Measurements from ENCODE around the gene TMEM200C.

TMEM200C gene

DNA sequence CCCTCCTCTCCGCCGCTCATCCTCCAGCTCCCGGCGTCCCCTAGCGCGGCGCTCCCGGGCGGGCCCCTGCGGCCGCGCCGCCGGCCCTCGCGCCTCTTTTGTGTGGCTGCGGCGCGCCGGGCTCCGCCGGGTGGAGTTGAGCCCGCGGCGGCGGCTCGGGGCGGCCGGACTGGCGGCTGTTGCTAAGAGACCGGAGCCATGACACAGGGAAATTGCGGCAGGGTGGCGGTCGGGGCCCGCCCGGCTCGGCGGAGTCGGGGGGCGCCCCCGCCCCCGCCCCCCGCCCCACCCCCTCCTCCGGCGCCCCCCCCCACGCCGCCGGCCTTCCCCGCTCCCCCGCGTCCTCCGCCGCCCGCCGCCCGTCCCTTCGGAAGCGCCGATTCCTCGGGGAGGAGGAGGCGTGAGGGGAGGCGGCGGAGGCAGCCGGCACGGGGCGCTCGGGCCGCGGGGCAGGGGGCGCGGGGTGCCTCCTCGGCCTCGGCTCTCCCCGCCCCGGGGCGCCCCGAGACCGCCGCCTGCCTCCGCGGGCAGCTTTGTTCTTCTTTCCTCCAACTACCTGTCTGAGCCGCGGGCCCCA is at the start of gene TMEM200C:
TSS of gene TMEM200C (minus strand) at position 224 of the 577 bp plus-strand sequence. CDS start 3,459 bp downstream, outside the sequence.
- no peak for DNase-seq (ENCODE audit: low read depth)

DNA sequence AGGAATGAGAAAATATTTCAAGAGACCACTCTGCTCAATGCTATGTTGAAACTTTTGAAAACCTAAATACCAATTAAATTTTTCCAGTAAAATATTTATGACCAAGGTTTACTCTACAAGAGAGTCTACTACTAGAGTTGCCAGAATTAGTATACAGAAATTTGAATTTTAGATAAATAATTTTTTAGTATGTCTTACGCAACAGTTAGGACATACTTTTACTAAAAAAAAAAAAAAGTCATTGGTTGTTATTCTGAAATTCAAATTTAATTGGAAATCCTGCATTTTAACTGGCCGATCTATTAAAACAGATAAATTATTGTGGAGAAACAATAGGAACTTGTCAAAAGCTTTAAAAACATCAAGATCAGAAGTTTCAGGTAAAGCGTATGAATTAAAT is 49.1 kb upstream of the TMEM200C start:
- DNase-seq (ENCODE audit: low read depth), result no peak

GRCh38 chr18:5943514-5943913 is 48.2 kb upstream of the TMEM200C start:
- no peak for DNase-seq (ENCODE audit: low read depth)

DNA sequence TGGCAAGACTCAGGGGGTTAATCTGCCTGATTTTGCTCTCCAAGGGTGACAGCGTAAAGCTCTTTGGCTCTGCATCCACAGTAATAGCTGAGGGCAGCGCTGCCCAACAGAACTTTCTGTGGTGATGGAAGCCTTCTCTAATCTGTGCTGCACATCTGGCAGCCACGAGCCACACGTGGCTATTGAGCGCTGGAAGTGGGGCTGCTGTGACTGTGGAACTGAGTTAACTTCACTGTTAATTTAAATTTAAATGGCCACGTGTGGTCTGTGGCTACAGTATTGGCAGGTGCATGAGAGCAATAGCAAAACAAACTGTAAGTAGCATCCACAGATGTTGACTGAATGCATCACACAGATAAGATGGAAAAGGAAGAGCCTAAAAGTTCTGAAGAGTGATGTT is 47.3 kb upstream of the TMEM200C start:
- DNase-seq (ENCODE audit: low read depth), result no peak

GRCh38 chr18:5941890-5942289 is 46.6 kb upstream of the TMEM200C start:
- no peak for DNase-seq (ENCODE audit: low read depth)

DNA sequence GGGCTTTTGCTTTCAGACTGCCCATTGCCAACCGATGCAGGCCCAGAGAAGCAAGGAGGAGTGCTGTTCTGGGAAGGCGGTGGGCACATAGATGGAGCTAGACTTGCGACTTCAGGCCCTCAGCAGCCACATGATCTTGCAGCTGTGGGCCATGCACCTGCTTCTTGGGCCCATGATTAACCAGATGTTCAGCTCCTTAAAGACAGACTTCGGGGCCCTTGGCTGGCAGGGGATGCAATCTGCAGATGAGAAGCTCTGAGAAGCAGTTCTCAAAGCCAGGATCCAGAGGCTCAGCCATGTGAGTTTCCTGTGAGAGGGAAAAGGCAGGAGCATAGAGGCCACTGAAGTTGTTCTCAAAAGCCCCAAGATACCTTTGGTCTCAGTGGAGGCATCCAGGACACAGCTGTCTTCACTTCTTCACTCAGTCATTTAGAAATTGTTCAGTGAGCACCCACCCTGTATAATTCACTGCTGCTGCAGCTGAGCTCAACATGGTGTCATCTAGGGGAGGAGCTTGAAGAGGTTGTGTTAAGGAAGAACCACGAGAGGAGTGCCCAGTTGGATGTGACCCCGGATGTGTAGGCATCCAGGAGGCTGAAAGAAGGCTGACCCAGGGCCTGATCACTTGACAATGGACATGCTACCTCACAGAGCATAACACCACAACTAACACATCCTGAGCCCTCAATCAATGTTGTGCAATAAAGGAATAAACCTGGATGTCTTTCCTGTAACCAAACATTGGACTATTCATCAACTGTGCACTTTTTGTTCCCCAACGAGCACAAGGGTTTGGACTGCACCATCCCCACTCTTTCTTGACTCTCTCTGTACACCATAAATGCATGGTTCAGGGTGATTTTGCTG is 44.7 kb upstream of the TMEM200C start:
- no peak for DNase-seq (ENCODE audit: low read depth)

GRCh38 chr18:5937795-5938194 is 42.5 kb upstream of the TMEM200C start:
- DNase-seq (ENCODE audit: low read depth), result no peak

DNA sequence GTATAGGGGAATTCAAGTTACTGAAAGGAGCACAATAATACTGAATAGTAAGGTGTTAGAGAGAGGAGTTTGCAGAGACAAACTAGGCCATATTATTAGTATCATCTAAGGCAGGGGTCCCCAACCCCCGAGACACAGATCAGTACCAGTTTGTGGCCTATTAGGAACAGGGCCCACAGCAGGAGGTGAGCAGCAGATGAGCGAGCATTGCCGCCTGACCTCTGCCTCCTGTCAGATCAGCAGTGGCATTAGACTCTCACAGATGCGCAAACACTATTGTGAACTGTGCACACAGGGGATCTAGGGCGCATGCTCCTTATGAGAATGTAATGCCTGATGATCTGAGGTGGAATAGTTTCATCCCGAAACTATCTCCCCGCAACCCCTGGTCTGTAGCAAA is 41.8 kb upstream of the TMEM200C start:
- no peak for DNase-seq (ENCODE audit: low read depth)

- DNase-seq (ENCODE audit: low read depth), result no peak
Observed at GRCh38 chr18:5930789-5931188, 35.5 kb upstream of the TMEM200C start.

GRCh38 chr18:5918205-5918858 is 23.0 kb upstream of the TMEM200C start:
- DNase-seq (ENCODE audit: low read depth), result no peak

GRCh38 chr18:5914951-5915350 is 19.6 kb upstream of the TMEM200C start:
- DNase-seq (ENCODE audit: low read depth), result no peak

- no peak for DNase-seq (ENCODE audit: low read depth)
Observed at GRCh38 chr18:5914016-5914415, 18.7 kb upstream of the TMEM200C start.

DNA sequence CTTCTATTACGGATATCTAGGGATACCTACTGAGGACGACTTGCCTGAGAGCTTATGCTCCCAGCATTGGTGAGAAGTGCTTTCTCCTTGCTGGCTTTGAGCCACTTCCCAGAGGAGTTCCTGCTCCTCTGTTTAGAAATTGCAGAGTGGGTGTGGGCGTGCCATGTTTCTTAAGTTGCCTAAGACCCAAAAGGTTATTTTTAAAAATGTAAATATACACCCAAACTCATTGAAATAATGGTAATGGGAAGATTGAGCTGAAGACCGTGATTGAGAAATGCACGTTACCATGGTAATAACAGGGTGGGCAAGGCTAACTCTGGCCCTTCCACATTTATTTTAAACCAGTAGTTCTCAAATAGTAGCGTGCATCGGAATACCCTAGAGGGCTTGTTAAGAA is 17.2 kb upstream of the TMEM200C start:
- DNase-seq (ENCODE audit: low read depth), result no peak

DNA sequence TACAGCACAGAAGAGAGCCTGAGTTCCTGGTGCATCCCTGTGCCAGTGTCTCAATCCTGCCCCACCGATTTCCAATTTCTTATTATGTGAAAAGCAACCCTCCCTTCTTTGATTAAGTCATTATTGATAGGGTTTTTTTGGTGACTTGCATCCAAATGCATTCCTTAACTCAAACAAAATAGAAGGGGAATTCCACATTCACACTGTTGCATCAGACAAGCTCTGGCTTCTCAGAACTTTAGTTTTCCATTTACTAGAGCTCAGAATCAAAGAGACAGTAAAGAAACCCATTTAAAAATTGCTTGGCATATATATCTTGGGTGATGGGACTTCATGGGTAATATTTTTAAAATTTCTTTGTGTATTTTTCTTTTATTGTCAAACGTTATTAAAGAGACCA is 13.8 kb upstream of the TMEM200C start:
- no peak for DNase-seq (ENCODE audit: low read depth)

- DNase-seq (ENCODE audit: low read depth), result no peak
Observed at GRCh38 chr18:5903386-5903785, 8.1 kb upstream of the TMEM200C start.

DNA sequence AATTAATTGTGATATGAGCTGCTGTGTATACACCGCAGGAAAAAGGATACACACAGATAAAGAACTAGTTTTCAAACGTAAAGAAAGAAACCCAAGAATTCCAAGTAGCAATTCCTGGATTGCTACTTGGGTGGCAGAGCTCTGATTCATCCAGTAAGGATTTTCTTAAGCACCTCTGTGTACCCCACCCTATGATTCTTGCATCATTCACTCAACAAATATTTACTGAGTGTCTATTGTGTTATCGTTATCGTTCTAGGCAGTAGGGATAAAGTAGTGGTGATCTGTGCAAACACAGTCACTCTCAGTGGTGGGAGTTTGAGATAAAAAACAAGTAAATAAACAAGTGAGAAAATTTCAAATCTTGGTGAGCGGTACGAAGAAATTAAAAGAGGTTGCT is 4.9 kb upstream of the TMEM200C start:
- DNase-seq (ENCODE audit: low read depth), result no peak

- no peak for DNase-seq (ENCODE audit: low read depth)
Observed at GRCh38 chr18:5899835-5900234, 4.5 kb upstream of the TMEM200C start.

DNA sequence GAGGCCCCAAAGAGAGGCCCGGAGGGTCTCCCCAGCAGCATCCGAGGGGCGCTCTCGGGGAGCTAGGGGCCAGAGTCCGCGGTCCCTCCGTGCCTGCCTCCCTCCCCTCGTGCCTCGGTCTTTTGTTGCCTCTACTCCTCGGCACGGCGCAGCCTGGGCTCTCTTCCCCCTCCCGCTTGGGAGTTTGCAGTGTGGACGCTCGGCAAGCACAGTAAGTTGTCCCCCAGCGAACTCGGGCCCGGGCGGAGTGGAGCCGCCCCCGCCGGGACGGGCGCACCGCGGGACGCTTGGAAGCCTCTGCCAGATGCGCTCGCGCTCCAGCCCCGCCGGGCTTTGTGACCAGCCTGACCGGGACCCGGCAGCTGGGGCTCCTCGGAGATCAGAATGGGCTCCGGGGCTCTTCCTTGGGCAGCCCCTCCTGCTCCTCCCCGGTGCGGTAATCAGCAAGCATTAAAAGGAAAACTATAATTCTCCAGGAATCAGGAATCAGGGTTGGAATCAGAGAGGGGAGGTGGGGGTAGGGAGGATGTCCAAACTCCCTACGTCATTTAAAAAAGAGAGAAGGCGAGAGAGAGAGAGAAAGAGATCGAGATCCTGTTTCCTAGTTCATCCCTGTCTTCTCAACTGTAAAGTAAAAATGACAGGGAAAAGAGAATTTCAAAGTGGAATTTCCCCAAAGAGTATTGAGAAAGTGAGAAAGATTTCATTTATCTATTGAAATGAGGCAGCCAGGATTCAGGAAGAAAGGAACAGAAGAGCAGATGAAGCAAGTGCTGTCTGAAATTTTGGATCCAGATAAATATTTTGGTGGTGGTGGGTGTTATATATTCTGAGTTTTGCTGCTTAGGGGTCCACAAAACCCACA is 786 bp upstream of the TMEM200C start:
- no peak for DNase-seq (ENCODE audit: low read depth)

GRCh38 chr18:5894611-5895298 is 567 bp downstream of the TMEM200C start:
- DNase-seq (ENCODE audit: low read depth), result no peak

DNA sequence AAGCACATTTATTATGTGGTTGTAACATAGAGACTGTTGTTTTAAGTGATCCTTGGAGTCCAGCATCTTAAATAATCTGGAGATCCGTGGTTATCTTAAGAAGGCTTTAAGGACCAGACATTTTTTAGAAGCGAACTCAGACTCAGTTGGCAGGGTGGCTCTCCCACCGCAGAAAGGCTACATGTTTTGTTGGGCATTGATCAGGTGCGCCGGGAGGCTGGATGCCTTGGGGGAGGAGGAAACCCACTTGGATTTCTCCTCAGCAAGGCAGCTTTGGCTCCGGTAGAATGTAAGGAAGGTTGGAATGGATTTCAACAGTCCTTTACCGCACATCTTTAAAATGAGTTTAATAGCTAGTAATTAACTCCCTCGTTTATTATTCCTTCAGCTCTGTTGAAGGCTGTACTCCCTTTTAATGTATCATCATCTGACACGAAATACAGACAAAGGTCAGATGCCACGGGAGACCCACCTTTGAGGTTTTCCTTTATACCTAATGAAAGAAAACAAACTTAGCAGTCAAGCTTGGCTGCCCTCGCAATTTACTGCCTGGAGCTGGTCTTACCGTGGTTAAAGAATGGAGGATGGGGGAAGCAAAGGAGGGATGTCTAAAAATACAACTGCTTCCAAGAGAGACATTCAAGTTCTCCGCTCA is 1.2 kb downstream of the TMEM200C start:
- DNase-seq (ENCODE audit: low read depth), result no peak

- no peak for DNase-seq (ENCODE audit: low read depth)
Observed at GRCh38 chr18:5892823-5893431, 2.4 kb downstream of the TMEM200C start.
